Testis (tissue), 2 donors: ENCODE measurements around the gene PARD6A.

Experiments used
- POLR2A ChIP-seq: fragments of 450-650 bp; IDR thresholded peaks from one replicate; pipeline ENCODE4 v1.6.1; 2017; ENCODE audit warnings: antibody characterized with exemption, mild to moderate bottlenecking, moderate library complexity
- TF ChIP-seq, protein P1 (sequence below), 3 experiments: fragments of 450-650 bp in 2 of 3; fragments of 200-600 bp in 1 of 3; sonication (generic) in 1 of 3; IDR thresholded peaks; one replicate each; pipeline ENCODE4 v1.5.1; 2016 to 2019; ENCODE audit warnings: antibody characterized with exemption in 3 of 3, mild to moderate bottlenecking in 2 of 3, moderate library complexity in 1 of 3

DNA sequence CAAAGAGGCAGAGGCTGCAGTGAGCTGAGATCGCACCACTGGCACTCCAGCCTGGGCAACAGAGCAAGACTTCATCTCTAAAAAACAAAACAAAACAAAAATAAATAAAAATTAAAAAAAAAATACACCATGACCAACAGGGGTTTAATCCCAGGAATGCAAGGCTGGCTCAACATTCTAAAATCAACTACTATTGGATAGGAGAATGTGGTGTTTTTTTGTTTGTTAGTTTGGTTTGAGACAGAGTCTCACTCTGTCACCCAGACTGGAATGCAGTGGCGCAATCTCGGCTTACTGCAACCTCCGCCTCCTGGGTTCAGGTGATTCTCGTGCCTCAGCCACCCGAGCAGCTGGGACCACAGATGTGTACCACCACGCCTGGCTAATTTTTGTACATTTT, 38.5 kb downstream of the PARD6A start:
- TF ChIP-seq, protein P1, sequence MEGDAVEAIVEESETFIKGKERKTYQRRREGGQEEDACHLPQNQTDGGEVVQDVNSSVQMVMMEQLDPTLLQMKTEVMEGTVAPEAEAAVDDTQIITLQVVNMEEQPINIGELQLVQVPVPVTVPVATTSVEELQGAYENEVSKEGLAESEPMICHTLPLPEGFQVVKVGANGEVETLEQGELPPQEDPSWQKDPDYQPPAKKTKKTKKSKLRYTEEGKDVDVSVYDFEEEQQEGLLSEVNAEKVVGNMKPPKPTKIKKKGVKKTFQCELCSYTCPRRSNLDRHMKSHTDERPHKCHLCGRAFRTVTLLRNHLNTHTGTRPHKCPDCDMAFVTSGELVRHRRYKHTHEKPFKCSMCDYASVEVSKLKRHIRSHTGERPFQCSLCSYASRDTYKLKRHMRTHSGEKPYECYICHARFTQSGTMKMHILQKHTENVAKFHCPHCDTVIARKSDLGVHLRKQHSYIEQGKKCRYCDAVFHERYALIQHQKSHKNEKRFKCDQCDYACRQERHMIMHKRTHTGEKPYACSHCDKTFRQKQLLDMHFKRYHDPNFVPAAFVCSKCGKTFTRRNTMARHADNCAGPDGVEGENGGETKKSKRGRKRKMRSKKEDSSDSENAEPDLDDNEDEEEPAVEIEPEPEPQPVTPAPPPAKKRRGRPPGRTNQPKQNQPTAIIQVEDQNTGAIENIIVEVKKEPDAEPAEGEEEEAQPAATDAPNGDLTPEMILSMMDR (IDR thresholded peaks at IDR 0.05): no peak
- TF ChIP-seq POLR2A: no peak
